Measurements from ENCODE around the gene KDM3B.
"Not testable (repeated sequence)": the region's sequence is repeated elsewhere in the genome, so short reads cannot be mapped to it uniquely, and the experiment has no call there.

The KDM3B gene

GRCh38 chr5:138351056-138351455 lies 1.4 kb upstream of the KDM3B start:
- no peak for DNase-seq (ENCODE audit: low spot score)

DNA sequence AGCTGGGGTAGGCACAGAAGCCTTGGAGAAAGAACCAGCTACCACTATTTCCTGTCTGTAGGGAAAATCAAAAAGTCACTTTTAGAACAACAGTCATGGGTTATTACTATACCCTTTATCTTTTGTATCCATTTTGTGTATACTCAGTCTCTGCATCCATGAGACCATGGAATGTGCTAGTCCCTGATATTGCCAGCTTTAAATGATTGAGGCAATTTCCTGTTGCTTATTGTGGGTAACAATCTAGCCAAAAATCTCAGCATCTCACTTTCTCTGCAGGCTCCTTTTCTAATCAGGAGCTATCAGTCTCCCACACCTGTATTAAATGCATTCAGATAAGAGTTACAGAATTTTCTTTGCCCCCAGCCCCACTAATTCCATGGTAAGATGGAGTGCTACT lies 968 bp upstream of the KDM3B start:
- no peak for DNase-seq (ENCODE audit: low spot score)

DNA sequence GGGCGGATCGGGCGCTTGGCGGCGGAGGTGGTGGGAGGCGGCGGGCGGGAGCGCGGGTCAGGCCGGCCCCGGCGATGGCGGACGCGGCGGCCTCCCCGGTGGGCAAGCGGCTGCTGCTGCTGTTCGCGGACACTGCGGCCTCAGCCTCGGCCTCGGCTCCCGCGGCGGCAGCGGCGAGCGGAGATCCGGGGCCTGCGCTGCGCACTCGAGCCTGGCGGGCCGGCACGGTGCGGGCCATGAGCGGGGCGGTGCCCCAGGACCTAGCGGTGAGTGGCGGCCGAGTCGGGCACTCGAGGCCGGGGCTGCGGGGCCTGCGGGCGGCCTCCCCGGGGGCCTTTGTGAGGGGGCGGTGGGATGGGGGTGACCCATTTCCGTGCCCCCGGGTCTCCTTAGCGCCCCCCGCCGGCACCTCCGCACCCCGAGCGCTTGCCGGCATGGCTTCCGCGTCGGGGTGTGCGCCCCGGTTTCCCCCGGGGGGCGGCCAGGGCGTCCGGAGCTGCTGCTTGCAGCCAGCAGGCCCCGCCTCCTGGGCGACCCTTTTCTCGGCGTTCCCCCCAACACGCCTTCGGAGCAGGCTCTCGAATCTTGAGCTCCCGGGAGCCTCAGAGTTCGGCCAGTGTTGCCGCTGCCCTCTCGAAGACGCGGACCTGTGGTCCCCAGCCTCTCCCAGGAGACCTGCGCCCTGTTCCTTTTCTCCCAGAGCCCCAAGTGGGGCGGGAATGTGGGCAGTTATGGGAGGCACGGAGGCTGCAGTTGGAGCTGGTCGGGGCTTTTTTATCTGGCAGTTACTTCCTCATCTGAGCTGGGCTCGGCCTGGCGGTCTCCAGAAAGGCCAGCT lies 456 bp downstream of the KDM3B start:
- peak; percentile 62 for DNase-seq (ENCODE audit: low spot score)

- DNase-seq (ENCODE audit: low spot score), result no peak
These were observed 1.1 kb downstream of the KDM3B start for GRCh38 chr5:138353560-138354080.

DNA sequence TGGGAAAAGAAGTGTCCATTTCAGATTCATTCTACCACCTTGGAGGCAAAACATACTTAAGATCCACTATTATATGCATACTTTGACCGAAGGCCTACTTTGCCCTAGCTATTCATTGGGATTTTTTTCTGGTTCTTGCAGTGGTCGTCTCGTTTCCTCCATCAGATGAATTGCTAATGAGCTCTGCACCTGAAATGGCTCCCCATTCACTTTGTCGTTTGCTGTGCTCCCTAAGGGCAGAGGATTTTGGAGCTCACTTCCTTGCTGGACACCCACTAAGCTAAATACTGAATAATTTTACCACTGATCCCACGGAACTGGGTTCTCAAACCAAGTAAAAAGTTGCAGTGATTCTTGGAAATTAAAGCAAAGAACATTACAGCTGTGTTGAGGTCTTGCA lies 1.9 kb downstream of the KDM3B start:
- no peak for DNase-seq (ENCODE audit: low spot score)

DNA sequence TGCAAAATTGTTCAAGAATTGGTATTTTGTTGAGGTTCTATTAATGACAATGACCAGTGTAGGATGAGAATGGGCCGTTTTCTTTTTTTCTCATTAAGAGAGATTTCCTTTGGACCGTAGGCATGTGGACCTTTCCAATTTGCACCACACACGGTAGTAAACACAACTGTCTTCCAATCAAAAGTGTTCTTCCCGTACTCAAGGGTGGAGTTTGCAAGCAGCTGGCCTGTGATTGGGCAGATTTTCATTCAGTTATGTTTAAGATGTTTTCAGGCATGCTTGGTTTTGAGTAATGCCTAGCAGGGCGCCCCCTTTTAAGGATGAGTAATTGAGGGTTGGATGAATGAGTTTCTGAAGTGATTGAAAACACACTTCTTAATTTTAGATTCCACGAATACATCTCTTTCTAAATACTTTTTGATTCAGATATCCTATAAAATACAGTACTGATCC lies 2.5 kb downstream of the KDM3B start:
- DNase-seq (ENCODE audit: low spot score), result peak; percentile 71

DNA sequence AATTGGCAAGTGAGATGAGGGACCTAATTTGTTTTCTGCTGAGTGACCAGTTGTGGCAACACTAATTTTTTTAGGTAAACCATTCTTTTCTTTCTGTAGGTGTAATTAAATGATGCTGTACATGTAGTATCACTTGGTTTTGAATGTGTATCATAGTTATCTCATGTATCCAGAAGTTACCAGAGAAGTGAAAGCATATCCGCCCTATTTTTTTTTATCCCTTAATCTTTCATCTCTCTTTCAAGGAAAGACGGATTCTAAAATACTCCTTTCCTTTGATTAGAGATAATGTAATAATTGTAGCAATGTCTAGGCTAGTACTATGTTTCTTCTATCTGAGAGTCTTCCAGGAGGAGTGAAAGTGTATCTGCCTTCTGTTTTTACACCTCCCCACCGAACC lies 7.1 kb downstream of the KDM3B start:
- no peak for DNase-seq (ENCODE audit: low spot score)

- DNase-seq (ENCODE audit: low spot score), result no peak
These were observed 8.5 kb downstream of the KDM3B start for GRCh38 chr5:138360941-138361452.

- DNase-seq (ENCODE audit: low spot score), result no peak
These were observed 12.1 kb downstream of the KDM3B start for GRCh38 chr5:138364576-138364975.

DNA sequence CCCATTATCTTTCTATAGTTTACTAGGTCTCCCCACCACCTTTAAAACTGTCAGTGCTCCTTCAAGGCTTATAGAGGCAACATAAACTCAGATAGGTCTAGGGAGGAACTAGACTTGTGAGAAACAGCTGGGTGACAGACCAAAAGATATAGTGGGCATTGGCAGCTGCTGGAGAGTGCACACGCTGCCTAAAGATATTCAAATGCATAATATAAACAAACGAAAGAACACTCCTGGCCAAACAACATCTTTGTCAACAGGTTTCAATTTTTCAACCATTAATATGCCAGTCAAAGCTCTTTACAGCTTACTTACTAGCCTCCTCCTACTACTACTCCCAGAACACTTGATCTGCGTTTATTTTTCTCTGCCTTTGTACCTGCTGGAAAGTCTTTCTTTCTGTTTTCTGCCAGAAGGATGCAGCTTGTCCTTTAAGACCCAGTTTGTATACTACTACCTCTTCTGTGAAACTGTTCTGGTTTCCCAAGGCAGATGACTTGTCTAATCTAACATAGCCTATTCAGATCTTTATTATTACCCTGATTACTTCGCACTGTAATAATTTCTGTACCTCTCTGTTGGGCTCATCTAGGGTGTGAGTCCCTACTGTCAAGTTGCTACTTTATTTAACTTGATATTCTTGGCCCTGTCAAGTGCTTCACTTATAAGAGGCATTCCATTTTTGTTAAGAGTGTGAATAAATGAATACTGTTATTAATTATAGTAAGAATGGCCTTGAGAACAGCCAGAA lies 14.3 kb downstream of the KDM3B start:
- DNase-seq (ENCODE audit: low spot score), result no peak

DNA sequence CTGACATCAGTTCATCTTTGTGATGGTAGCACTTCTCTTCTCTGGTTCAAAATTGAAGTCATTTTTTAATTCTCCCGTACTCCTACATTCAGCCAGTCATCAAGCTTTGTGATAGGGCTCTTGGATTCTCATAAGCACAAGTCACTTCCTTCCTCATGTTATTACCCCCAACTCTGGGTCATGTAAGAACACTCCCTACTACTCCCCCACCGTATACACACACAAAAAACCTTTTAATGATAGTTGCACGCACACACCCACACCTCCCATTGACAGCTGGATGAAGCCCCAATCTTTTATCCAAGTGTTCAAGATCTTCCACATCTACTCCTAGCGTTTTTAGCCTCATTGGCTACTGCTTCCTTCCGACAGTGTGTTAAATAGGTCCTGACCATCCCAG lies 16.8 kb downstream of the KDM3B start:
- DNase-seq (ENCODE audit: low spot score), result no peak

- peak; percentile 34 for DNase-seq (ENCODE audit: low spot score)
These were observed 17.2 kb downstream of the KDM3B start for GRCh38 chr5:138369706-138370105.

DNA sequence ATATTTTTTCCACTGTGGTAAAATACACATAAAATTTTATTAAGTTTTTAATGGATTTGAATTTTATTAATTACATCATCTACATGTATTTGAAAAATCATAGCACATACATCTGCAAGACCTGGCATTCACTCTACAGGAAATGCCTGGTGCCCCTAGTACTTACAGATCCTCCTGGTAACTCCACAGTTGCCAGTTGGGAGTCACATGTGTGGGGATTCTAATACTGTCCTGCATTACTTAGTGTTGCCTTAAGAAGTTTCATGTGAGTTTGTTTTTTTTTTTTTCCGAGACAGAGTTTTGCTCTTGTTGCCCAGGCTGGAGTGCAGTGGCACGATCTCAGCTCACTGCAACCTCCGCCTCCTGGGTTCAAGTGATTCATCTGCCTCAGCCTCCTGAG lies 18.1 kb downstream of the KDM3B start:
- no peak for DNase-seq (ENCODE audit: low spot score)

DNA sequence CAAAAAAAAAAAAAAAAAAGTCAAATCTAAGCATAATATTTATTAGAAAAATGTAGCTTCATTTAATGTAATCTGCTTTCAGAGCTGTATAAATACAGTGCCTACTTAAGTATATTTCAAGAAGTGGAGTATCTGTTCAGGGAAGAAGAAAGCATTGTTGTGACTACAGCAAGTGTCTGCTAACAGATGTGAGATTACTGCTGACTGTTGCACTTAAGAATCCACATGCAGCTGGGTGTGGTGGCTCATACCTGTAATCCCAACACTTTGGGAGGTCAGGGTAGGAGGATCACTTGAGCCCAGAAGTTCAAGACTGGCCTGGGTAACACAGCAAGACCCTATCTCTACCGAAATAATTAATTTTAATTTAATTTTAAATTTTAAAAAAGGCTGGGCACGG lies 19.0 kb downstream of the KDM3B start:
- no peak for DNase-seq (ENCODE audit: low spot score)

DNA sequence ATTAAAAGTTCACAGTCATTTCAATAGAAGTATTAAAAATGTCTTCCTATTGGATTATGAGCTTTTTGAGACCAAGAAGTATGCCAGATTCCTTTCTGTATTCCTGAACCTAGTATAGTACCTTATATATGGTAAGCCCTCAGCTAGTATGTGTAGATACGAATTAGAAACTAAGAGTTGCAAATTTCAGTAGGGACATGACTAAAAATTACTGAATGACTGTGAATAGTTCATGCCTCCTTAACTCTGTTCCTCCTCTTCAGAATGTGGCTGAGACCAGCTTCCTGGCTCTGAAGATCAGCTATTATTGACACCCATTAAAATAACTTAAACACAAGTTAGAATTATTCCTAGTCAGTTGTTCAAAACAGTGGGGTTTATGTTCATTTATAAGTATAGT lies 19.7 kb downstream of the KDM3B start:
- DNase-seq (ENCODE audit: low spot score), result no peak

DNA sequence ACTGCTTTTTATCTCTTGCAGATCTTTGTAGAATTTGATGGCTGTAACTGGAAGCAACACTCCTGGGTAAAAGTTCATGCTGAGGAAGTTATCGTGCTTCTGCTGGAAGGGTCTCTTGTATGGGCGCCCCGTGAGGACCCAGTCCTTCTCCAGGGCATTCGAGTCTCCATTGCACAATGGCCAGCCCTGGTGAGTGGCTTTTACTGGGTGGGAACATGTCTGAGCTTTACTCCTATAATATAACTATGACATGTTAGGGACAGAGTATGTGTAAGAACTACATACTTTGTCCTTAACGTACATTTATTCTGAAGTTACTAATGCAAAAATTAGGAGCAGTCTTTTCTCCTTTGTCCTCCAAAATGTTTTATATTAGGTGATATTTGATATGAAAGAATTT lies 20.2 kb downstream of the KDM3B start:
- DNase-seq (ENCODE audit: low spot score), result no peak

GRCh38 chr5:138382347-138382746 lies 29.9 kb downstream of the KDM3B start:
- DNase-seq (ENCODE audit: low spot score), result no peak

DNA sequence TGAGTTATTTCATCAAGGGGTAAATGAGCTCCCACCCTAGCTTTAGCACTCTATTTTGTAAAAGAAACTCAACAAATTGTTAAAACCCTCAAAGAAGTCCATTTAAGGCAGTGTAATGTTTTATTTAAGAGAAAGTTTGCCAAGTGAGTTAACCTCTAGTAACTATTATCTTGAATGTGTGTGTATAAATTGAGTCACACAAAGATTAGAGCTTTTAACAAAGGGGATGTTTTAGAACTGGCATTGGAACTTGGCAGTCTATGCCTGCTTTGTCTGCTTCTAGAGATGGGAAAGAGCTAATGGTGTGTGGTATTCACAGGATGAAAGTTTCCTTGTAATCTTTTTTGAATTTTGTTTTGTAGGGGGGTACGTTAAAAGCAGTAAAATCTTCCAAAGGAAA lies 33.2 kb downstream of the KDM3B start:
- no peak for DNase-seq (ENCODE audit: low spot score)

- peak; percentile 55 for DNase-seq (ENCODE audit: low spot score)
These were observed 33.8 kb downstream of the KDM3B start for GRCh38 chr5:138386290-138386689.

DNA sequence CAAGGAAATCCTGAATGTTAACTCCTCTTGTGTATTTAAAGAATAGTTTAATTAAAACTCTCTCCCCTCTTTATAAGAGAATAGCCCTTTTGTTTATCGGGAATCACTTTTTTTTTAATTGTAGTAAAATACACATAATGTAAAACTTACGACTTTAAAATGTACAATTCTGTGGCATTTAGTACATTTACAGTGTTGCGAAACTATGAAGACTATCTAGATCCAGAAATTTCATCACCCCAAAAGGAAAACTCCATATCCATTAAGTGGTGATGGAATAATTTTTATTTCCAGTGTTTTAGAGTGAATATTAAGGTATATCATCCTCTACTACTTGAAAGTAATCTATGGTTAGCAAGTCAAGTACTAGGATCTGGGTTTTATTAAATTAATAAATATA lies 36.8 kb downstream of the KDM3B start:
- DNase-seq (ENCODE audit: low spot score), result no peak

DNA sequence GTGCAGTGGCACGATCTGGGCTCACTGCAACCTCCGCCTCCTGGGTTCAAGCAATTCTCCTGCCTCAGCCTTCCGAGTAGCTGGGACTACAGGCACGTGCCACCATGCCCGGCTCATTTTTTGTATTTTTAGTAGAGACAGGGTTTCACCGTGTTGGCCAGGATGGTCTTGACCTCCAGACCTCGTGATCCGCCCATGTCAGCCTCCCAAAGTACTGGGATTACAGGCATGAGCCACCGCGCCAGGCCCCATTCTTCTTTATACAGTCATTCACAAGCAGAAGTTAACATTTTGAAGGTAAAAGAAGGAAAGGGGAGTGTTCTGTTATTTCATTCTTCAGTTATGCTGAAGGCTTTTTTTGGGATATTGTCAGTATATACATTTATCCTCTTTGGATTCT lies 37.4 kb downstream of the KDM3B start:
- DNase-seq (ENCODE audit: low spot score), result not testable (repeated sequence)

DNA sequence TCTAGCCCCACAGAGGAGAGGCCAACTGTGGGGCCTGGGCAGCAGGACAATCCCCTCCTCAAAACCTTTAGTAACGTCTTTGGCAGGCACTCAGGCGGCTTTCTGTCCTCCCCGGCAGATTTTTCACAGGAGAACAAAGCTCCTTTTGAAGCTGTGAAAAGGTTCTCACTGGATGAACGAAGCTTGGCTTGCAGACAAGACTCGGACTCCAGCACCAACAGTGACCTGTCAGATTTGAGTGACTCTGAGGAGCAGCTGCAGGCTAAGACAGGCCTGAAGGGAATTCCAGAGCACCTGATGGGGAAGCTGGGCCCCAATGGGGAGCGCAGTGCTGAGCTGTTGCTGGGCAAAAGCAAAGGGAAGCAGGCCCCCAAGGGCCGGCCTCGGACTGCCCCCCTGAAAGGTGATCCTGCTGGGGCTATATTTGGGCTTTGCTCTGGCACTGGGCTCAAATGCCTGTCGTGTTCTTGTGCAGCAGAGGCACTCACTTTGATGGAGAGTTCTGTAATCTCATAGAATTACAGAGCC lies 39.4 kb downstream of the KDM3B start:
- DNase-seq (ENCODE audit: low spot score), result peak; percentile 86

GRCh38 chr5:138402640-138403039 lies 50.2 kb downstream of the KDM3B start:
- DNase-seq (ENCODE audit: low spot score), result no peak
